ENCODE measurements around the gene KIF12.
"Not testable (repeated sequence)": the region's sequence is repeated elsewhere in the genome, so short reads cannot be mapped to it uniquely, and the experiment has no call there.

The KIF12 gene

GRCh38 chr9:114085387-114085789, 13.7 kb downstream of the KIF12 start:
- Histone ChIP-seq H3K36me3 (ENCODE audit: control insufficient read depth, insufficient read depth, low read length) (no peaks in the 10 kb centered on the region), H3K9me3 (ENCODE audit: control insufficient read depth, low read length) (no peaks in the 10 kb centered on the region), H3K4me1 (ENCODE audit: control insufficient read depth, insufficient read depth, low read length) (peaks cover 24% of the 10 kb centered on the region), H3K9ac (ENCODE audit: low read length) (no peak overlapping the region), H3K27me3 (ENCODE audit: control insufficient read depth, insufficient read depth, low read length) (no peaks in the 10 kb centered on the region), H3K4me3 (ENCODE audit: low read length) (no peak overlapping the region)

- no peak overlapping the region for H3K4me3 ChIP-seq (ENCODE audit: low read length)
- H3K36me3 ChIP-seq (ENCODE audit: control insufficient read depth, insufficient read depth, low read length), result no peaks in the 10 kb centered on the region
Observed at GRCh38 chr9:114084282-114085073, 14.6 kb downstream of the KIF12 start.

GRCh38 chr9:114083666-114084065, 15.4 kb downstream of the KIF12 start:
- H3K4me1 ChIP-seq (ENCODE audit: control insufficient read depth, insufficient read depth, low read length), result peaks cover 38% of the 10 kb centered on the region
- H3K36me3 ChIP-seq (ENCODE audit: control insufficient read depth, insufficient read depth, low read length), result no peaks in the 10 kb centered on the region
- H3K9ac ChIP-seq (ENCODE audit: low read length), result no peak overlapping the region
- no peaks in the 10 kb centered on the region for H3K27me3 ChIP-seq (ENCODE audit: control insufficient read depth, insufficient read depth, low read length)
- H3K4me3 ChIP-seq (ENCODE audit: low read length), result no peak overlapping the region
- H3K9me3 ChIP-seq (ENCODE audit: control insufficient read depth, low read length), result no peaks in the 10 kb centered on the region

More at GRCh38 chr9:114084282-114085073, 14.6 kb downstream of the KIF12 start:
- Histone ChIP-seq H3K4me1 (ENCODE audit: control insufficient read depth, insufficient read depth, low read length) (peaks cover 31% of the 10 kb centered on the region), H3K9ac (ENCODE audit: low read length) (no peak overlapping the region), H3K27me3 (ENCODE audit: control insufficient read depth, insufficient read depth, low read length) (no peaks in the 10 kb centered on the region), H3K9me3 (ENCODE audit: control insufficient read depth, low read length) (no peaks in the 10 kb centered on the region)

- H3K36me3 ChIP-seq (ENCODE audit: control insufficient read depth, insufficient read depth, low read length); H3K9ac ChIP-seq (ENCODE audit: low read length); H3K9me3 ChIP-seq (ENCODE audit: control insufficient read depth, low read length); H3K4me3 ChIP-seq (ENCODE audit: low read length); H3K27me3 ChIP-seq (ENCODE audit: control insufficient read depth, insufficient read depth, low read length): not testable (repeated sequence)
- H3K4me1 ChIP-seq (ENCODE audit: control insufficient read depth, insufficient read depth, low read length), result peaks cover 46% of the 10 kb centered on the region
Observed at GRCh38 chr9:114082763-114083412, 16.2 kb downstream of the KIF12 start.

GRCh38 chr9:114082017-114082762, 16.9 kb downstream of the KIF12 start:
- no peaks in the 10 kb centered on the region for H3K27me3 ChIP-seq (ENCODE audit: control insufficient read depth, insufficient read depth, low read length)
- no peak overlapping the region for H3K9ac ChIP-seq (ENCODE audit: low read length)
- H3K4me1 ChIP-seq (ENCODE audit: control insufficient read depth, insufficient read depth, low read length), result peaks cover 53% of the 10 kb centered on the region

GRCh38 chr9:114081441-114082016, 17.6 kb downstream of the KIF12 start:
- H3K9me3 ChIP-seq (ENCODE audit: control insufficient read depth, low read length), result no peaks in the 10 kb centered on the region
- H3K27me3 ChIP-seq (ENCODE audit: control insufficient read depth, insufficient read depth, low read length), result no peaks in the 10 kb centered on the region
- H3K4me1 ChIP-seq (ENCODE audit: control insufficient read depth, insufficient read depth, low read length), result peaks cover 54% of the 10 kb centered on the region
- H3K36me3 ChIP-seq (ENCODE audit: control insufficient read depth, insufficient read depth, low read length), result no peaks in the 10 kb centered on the region
- H3K4me3 ChIP-seq (ENCODE audit: low read length), result no peak overlapping the region
- peak overlapping the region; percentile 48 for H3K9ac ChIP-seq (ENCODE audit: low read length)

More at GRCh38 chr9:114082017-114082762, 16.9 kb downstream of the KIF12 start:
- Histone ChIP-seq H3K9me3 (ENCODE audit: control insufficient read depth, low read length) (no peaks in the 10 kb centered on the region), H3K4me3 (ENCODE audit: low read length) (no peak overlapping the region), H3K36me3 (ENCODE audit: control insufficient read depth, insufficient read depth, low read length) (no peaks in the 10 kb centered on the region)

- Histone ChIP-seq H3K4me3 (ENCODE audit: low read length) (peak overlapping the region; percentile 28), H3K9me3 (ENCODE audit: control insufficient read depth, low read length) (no peaks in the 10 kb centered on the region), H3K27me3 (ENCODE audit: control insufficient read depth, insufficient read depth, low read length) (no peaks in the 10 kb centered on the region), H3K36me3 (ENCODE audit: control insufficient read depth, insufficient read depth, low read length) (no peaks in the 10 kb centered on the region), H3K9ac (ENCODE audit: low read length) (peak overlapping the region; percentile 48), H3K4me1 (ENCODE audit: control insufficient read depth, insufficient read depth, low read length) (peaks cover 54% of the 10 kb centered on the region)
Observed at GRCh38 chr9:114080773-114081440, 18.2 kb downstream of the KIF12 start.

- Histone ChIP-seq H3K27me3 (ENCODE audit: control insufficient read depth, insufficient read depth, low read length) (no peaks in the 10 kb centered on the region), H3K9me3 (ENCODE audit: control insufficient read depth, low read length) (no peaks in the 10 kb centered on the region), H3K36me3 (ENCODE audit: control insufficient read depth, insufficient read depth, low read length) (no peaks in the 10 kb centered on the region), H3K4me3 (ENCODE audit: low read length) (no peak overlapping the region), H3K4me1 (ENCODE audit: control insufficient read depth, insufficient read depth, low read length) (peaks cover 54% of the 10 kb centered on the region), H3K9ac (ENCODE audit: low read length) (no peak overlapping the region)
Observed at GRCh38 chr9:114080195-114080772, 18.8 kb downstream of the KIF12 start.

- no peak overlapping the region for H3K9ac ChIP-seq (ENCODE audit: low read length)
- no peaks in the 10 kb centered on the region for H3K27me3 ChIP-seq (ENCODE audit: control insufficient read depth, insufficient read depth, low read length)
- H3K4me1 ChIP-seq (ENCODE audit: control insufficient read depth, insufficient read depth, low read length), result peaks cover 54% of the 10 kb centered on the region
- H3K9me3 ChIP-seq (ENCODE audit: control insufficient read depth, low read length), result no peaks in the 10 kb centered on the region
- no peaks in the 10 kb centered on the region for H3K36me3 ChIP-seq (ENCODE audit: control insufficient read depth, insufficient read depth, low read length)
- no peak overlapping the region for H3K4me3 ChIP-seq (ENCODE audit: low read length)
Observed at GRCh38 chr9:114078781-114079156, 20.3 kb downstream of the KIF12 start.

GRCh38 chr9:114078021-114078780, 20.9 kb downstream of the KIF12 start, which contains the start of gene AMBP:
TSS of gene AMBP (minus strand) at chr9:114078300. CDS start at chr9:114078209, 91 bp downstream.
- H3K9me3 ChIP-seq (ENCODE audit: control insufficient read depth, low read length), result no peaks in the 10 kb centered on the region
- no peak within 1 kb of the TSS for H3K4me3 ChIP-seq (ENCODE audit: low read length)
- no peaks in the 10 kb centered on the region for H3K36me3 ChIP-seq (ENCODE audit: control insufficient read depth, insufficient read depth, low read length)
- no peak within 1 kb of the TSS for H3K9ac ChIP-seq (ENCODE audit: low read length)
- no peaks in the 10 kb centered on the region for H3K27me3 ChIP-seq (ENCODE audit: control insufficient read depth, insufficient read depth, low read length)
- peaks cover 54% of the 10 kb centered on the region for H3K4me1 ChIP-seq (ENCODE audit: control insufficient read depth, insufficient read depth, low read length)
